Gastrocnemius medialis (tissue), 4 donors: ENCODE results near the gene DNAH2.

Source experiments
- CTCF ChIP-seq, 5 experiments: fragments of 450-650 bp in 3 of 5; fragments of 200-600 bp in 2 of 5; sonication (generic) in 2 of 5; IDR thresholded peaks in 4 of 5; conservative IDR thresholded peaks in 1 of 5; 1 replicate in 4 of 5; 2 replicates in 1 of 5; pipeline ENCODE4 v1.5.1; 2016 to 2019; ENCODE audit warnings: antibody characterized with exemption in 5 of 5, mild to moderate bottlenecking in 3 of 5, moderate library complexity in 3 of 5
- POLR2A ChIP-seq, 2 donors: fragments of 450-650 bp; IDR thresholded peaks; one replicate each; pipeline ENCODE4 v1.6.1; 2017; ENCODE audit warnings: antibody characterized with exemption in 2 of 2, mild to moderate bottlenecking in 2 of 2, moderate library complexity in 2 of 2

GRCh38 chr17:7839876-7840261 lies 122.3 kb downstream of the DNAH2 start:
- TF ChIP-seq POLR2A (IDR thresholded peaks at IDR 0.05) (no peak), CTCF (IDR thresholded peaks at IDR 0.05 in 4 of 5, conservative IDR thresholded peaks at IDR 0.05 in 1 of 5) (no peak)
